GM12878 (cell line): ENCODE results near the gene REXO1. TPM values are rescaled to one million over a fixed set of nuclear protein-coding genes. Genes with fewer than 3 reads are reported as not detected.
A peak's percentile ranks its signal among the peaks of the same experiment; 100 is the strongest.

Experiments used
- ATAC-seq: fragments of 200-7000 bp; cut with Tn5 transposase; 3 replicates; pipeline ENCODE4 v1.9.1; 2020; ENCODE audit warnings: mild to moderate bottlenecking, moderate library complexity
- BruUV-seq: library from RNA; stranded (reverse); fragments of 400-500 nt; replicated peaks from 2 replicates; lab custom pipeline; 2021; lab: Mats Ljungman, UMichigan
- CTCF ChIA-PET: fragments of 300-600 bp; sonication (Branson Sonifier 250); formaldehyde crosslinking; extraction: SDS; loops from one replicate; lab custom pipeline; 2021; ENCODE audit warnings: inconsistent platforms; lab: Yijun Ruan, JAX
- POLR2A ChIA-PET: fragments of 350-600 bp; formaldehyde crosslinking; extraction: SDS; loops from one replicate; lab custom pipeline; 2021; ENCODE audit warnings: inconsistent platforms; lab: Charles Lee
- RAD21 ChIA-PET: fragments of 300-600 bp; sonication (Branson Sonifier 250); formaldehyde crosslinking; loops from one replicate; lab custom pipeline; 2023; ENCODE audit warnings: antibody characterized with exemption; ENCODE audit not compliant: unreplicated experiment; lab: Charles Lee
- SMC1A ChIA-PET: fragments of 300-600 bp; sonication (Branson Sonifier 250); formaldehyde crosslinking; loops from one replicate; lab custom pipeline; 2023; ENCODE audit not compliant: unreplicated experiment, uncharacterized antibody; lab: Charles Lee
- DNase-seq: peaks from one replicate; pipeline ENCODE4 v3.0.0-alpha.2; 2011; ENCODE audit warnings: low read depth, low spot score
- FAIRE-seq: peaks from 3 replicates; lab custom pipeline; 2011; peaks lifted over from hg19 to GRCh38; lab: Jason Lieb, UNC
- H2AFZ ChIP-seq: 2 replicates; pipeline ENCODE4 v1.6.0; 2011; ENCODE audit warnings: low read depth, low read length, control low read depth; ENCODE audit not compliant: control insufficient read depth
- H3K27ac ChIP-seq: 2 replicates; pipeline ENCODE4 v1.5.1; 2011; ENCODE audit warnings: control low read depth; ENCODE audit not compliant: control insufficient read depth, insufficient read depth
- H3K27me3 ChIP-seq, 2 experiments: replicated peaks in 1 of 2; 2 replicates each; pipeline versions ENCODE4 v1.6.0 to v1.6.1; 2011; ENCODE audit warnings: low read length in 1 of 2; ENCODE audit not compliant: control insufficient read depth in 2 of 2, insufficient read depth in 2 of 2
- H3K36me3 ChIP-seq, 2 experiments: 2 replicates each; pipeline ENCODE4 v1.5.1; 2011; ENCODE audit warnings: low read length in 1 of 2; ENCODE audit not compliant: control insufficient read depth in 2 of 2, insufficient read depth in 2 of 2
- H3K4me1 ChIP-seq: 2 replicates; pipeline ENCODE4 v1.6.1; 2011; ENCODE audit warnings: mild to moderate bottlenecking, low read length, moderate library complexity, mixed read lengths; ENCODE audit not compliant: control insufficient read depth, insufficient read depth
- H3K4me2 ChIP-seq: 2 replicates; pipeline ENCODE4 v1.6.0; 2011; ENCODE audit warnings: control low read depth; ENCODE audit not compliant: control insufficient read depth, insufficient read depth
- H3K4me3 ChIP-seq: fragments of 200-600 bp; sonication (generic); 2 replicates; pipeline ENCODE4 v1.5.1; 2016
- H3K79me2 ChIP-seq: 2 replicates; pipeline ENCODE4 v1.6.0; 2011; ENCODE audit warnings: low read length; ENCODE audit not compliant: control insufficient read depth, insufficient read depth
- H3K9ac ChIP-seq: 2 replicates; pipeline ENCODE4 v1.8.0; 2011; ENCODE audit warnings: low read length, control low read depth, mixed read lengths; ENCODE audit not compliant: control insufficient read depth, insufficient read depth
- H3K9me3 ChIP-seq: replicated peaks from 3 replicates; pipeline ENCODE4 v1.5.1; 2011; ENCODE audit warnings: mild to moderate bottlenecking, low read length; ENCODE audit not compliant: control insufficient read depth, insufficient read depth
- H4K20me1 ChIP-seq: 2 replicates; pipeline ENCODE4 v1.6.0; 2011; ENCODE audit not compliant: control insufficient read depth, insufficient read depth
- BHLHE40 ChIP-seq, 2 experiments: fragments of 450-650 bp in 1 of 2; IDR thresholded peaks; 2 replicates each; pipeline ENCODE4 v1.6.1; 2011 to 2017; ENCODE audit warnings: low read depth in 2 of 2, borderline replicate concordance in 1 of 2, improper control_type of control experiment in 1 of 2, low read length in 1 of 2, mild to moderate bottlenecking in 1 of 2
- CTCF ChIP-seq, 3 experiments: IDR thresholded peaks in 2 of 3; conservative IDR thresholded peaks in 1 of 3; 2 replicates each; pipeline ENCODE4 v1.5.1; 2011; ENCODE audit warnings: low read depth in 3 of 3, low read length in 3 of 3, mild to moderate bottlenecking in 3 of 3, control low read depth in 2 of 3, moderate library complexity in 2 of 3, inconsistent platforms in 1 of 3, mixed read lengths in 1 of 3; ENCODE audit not compliant: control insufficient read depth in 2 of 3, insufficient read depth in 1 of 3; ENCODE audit errors: extremely low read depth in 1 of 3
- HDGF ChIP-seq: fragments of 450-650 bp; IDR thresholded peaks from 2 replicates; pipeline ENCODE4 v1.6.1; 2016; ENCODE audit warnings: antibody characterized with exemption
- NR2C1 ChIP-seq: fragments of 450-650 bp; IDR thresholded peaks from 2 replicates; pipeline ENCODE4 v1.6.1; 2017; ENCODE audit warnings: antibody characterized with exemption, mild to moderate bottlenecking, moderate library complexity
- POLR2AphosphoS2 ChIP-seq: IDR thresholded peaks from 2 replicates; pipeline ENCODE4 v1.6.1; 2011; ENCODE audit warnings: low read depth, mild to moderate bottlenecking, low read length, improper control_type of control experiment, moderate library complexity
- RAD21 ChIP-seq: IDR thresholded peaks from 2 replicates; pipeline ENCODE4 v1.6.1; 2011; ENCODE audit warnings: mild to moderate bottlenecking, low read depth, low read length, moderate library complexity; ENCODE audit not compliant: insufficient read depth
- RFX5 ChIP-seq: IDR thresholded peaks from 2 replicates; pipeline ENCODE4 v1.6.1; 2011; ENCODE audit warnings: low read depth, low read length, improper control_type of control experiment
- SMC3 ChIP-seq: IDR thresholded peaks from 2 replicates; pipeline ENCODE4 v1.6.1; 2011; ENCODE audit warnings: low read length, improper control_type of control experiment, borderline replicate concordance
- TCF12 ChIP-seq: IDR thresholded peaks from 2 replicates; pipeline ENCODE4 v1.6.1; 2011; ENCODE audit warnings: low read depth, mild to moderate bottlenecking, low read length
- YY1 ChIP-seq: IDR thresholded peaks from 2 replicates; pipeline ENCODE4 v1.6.1; 2011; ENCODE audit warnings: low read depth, mild to moderate bottlenecking, low read length
- WGBS: methylation state at CpG from one replicate; pipeline ENCODE4 v1.1.6; 2016; ENCODE audit warnings: low lambda C conversion rate; ENCODE audit not compliant: insufficient replicate concordance, insufficient coverage; ENCODE audit errors: missing lambda C conversion rate; 5-methylcytosine and 5-hydroxymethylcytosine counted together
- in situ Hi-C: fragments of 300-500 bp; cut with MboI; formaldehyde crosslinking; loops from 9 replicates; pipeline ENCODE4 v1.14.3; 2018; ENCODE audit warnings: mixed read lengths
- intact Hi-C: fragments of 100-400 bp; cut with micrococcal nuclease; formaldehyde crosslinking; loops from one replicate; pipeline ENCODE4 v1.14.2; 2022; ENCODE audit not compliant: unreplicated experiment
- polyA plus RNA-seq, 11 experiments: library from polyadenylated mRNA; depleted of rRNA in 4 of 11; unstranded in 6 of 11; stranded (reverse) in 5 of 11; fragments of >200 nt; fragmentation: Nextera tagmentation in 4 of 11; fragmentation: Illumina TruSeq in 1 of 11; extraction: Ambion mirVana in 4 of 11; extraction: Trizol in 1 of 11; gene quantifications; 1 replicate in 1 of 11; 2 replicates in 10 of 11; pipeline versions ENCODE4 v1.2.1 to v1.2.3, GENCODE V29; 2011 to 2016; ENCODE audit warnings: inconsistent platforms in 2 of 11, missing spikeins in 2 of 11, low read depth in 1 of 11
- total RNA-seq, 4 experiments: library from RNA; depleted of rRNA in 3 of 4; stranded (reverse); fragments of >200 nt in 3 of 4; fragmentation: Illumina TruSeq in 1 of 4; extraction: Trizol in 1 of 4; gene quantifications; 2 replicates each; pipeline versions ENCODE4 v1.2.1 to v1.2.3, GENCODE V29; 2013 to 2021

The REXO1 gene
- total and polyA plus RNA-seq, 10 of the 15 experiments (the other 5 are each of a cell fraction or from before 2014, with no cell fraction given) = 0.03 to 45.2 (median 8.4) TPM

- H3K27ac ChIP-seq = no peak overlapping the region
- TF ChIP-seq SMC3 (peak; percentile 55), BHLHE40 (IDR thresholded peaks at IDR 0.05; ENCODE audit: borderline replicate concordance in 1 of 2, low read depth in 2 of 2, low read length in 1 of 2) (0 out of 4 replicates have a peak, but pooled peaks of 1 of the 2 experiments have one; percentile 15), CTCF (IDR thresholded peaks at IDR 0.05 in 2 of 3, conservative IDR thresholded peaks at IDR 0.05 in 1 of 3; ENCODE audit: control insufficient read depth in 2 of 3, extremely low read depth in 1 of 3, insufficient read depth in 1 of 3, low read depth in 3 of 3, low read length in 3 of 3) (peak; percentile 85 to 94 (median 92)), RFX5 (no peak), RAD21 (peak; percentile 62), YY1 (peak; percentile 39; the same call in 1 of the 2 replicates), TCF12 (0 out of 2 replicates have a peak, but pooled peaks have one; percentile 33), POLR2AphosphoS2 (no peak), HDGF (peak; percentile 91; the same call in 1 of the 2 replicates), NR2C1 (no peak)
- no peaks in the 10 kb centered on the region; the same call in 1 of the 2 replicates for H3K79me2 ChIP-seq
- DNase-seq = no peak
- no peak overlapping the region for H3K9ac ChIP-seq
- WGBS = 49% methylated on average over 13 of the region's 15 CpGs
- ATAC-seq = peak; percentile 96
- intact Hi-C loops = no loop called here
- H3K9me3 ChIP-seq = no peaks in the 10 kb centered on the region
- H3K36me3 ChIP-seq = peaks cover 2 to 12% of the 10 kb centered on the region in 2 experiments; a peak in 3 of 4 replicates
- ChIA-PET RAD21 (interaction anchor here (0.7 to 1.1 kb wide), 3 partner anchors 154 to 282 kb away, joined by 3 to 8 read pairs (median 4); no protein-coding TSS in a partner anchor), SMC1A (interaction anchor here (0.9 to 1.3 kb wide), 3 partner anchors 28 to 280 kb away, joined by 3 to 8 read pairs (median 3); no protein-coding TSS in a partner anchor), CTCF (interaction anchor here (0.5 to 2.4 kb wide), 32 partner anchors 9 to 417 kb away, joined by 3 to 27 read pairs (median 4); partner anchors contain the start of gene ABHD17A), POLR2A (interaction anchor here (0.6 to 0.8 kb wide), 2 partner anchors 12 to 262 kb away, joined by 4 read pairs; no protein-coding TSS in a partner anchor)
- no peak overlapping the region for H3K4me3 ChIP-seq
- H3K4me1 ChIP-seq = no peaks in the 10 kb centered on the region
- BruUV-seq = no TSS peak
- peak; percentile 49 for FAIRE-seq
- no peaks in the 10 kb centered on the region for H3K27me3 ChIP-seq
- H3K4me2 ChIP-seq = no peak overlapping the region
- in situ Hi-C loops = no loop called here
- H2AFZ ChIP-seq = no peak overlapping the region
- H4K20me1 ChIP-seq = no peaks in the 10 kb centered on the region
These were observed 22.2 kb downstream of the REXO1 start for GRCh38 chr19:1825909-1826556.
